K562 (cell line): ENCODE results near the gene CEP170. TPM values are rescaled to one million over a fixed set of nuclear protein-coding genes. Genes with fewer than 3 reads are reported as not detected.

ENCODE experiments used
- CHD7 ChIP-seq: fragments of 200-600 bp; sonication (generic); IDR thresholded peaks from one replicate; pipeline ENCODE4 v1.6.1; 2012; ENCODE audit warnings: mild to moderate bottlenecking, low read depth, low read length, inconsistent platforms
- FOSL1 ChIP-seq: fragments of 200-800 bp; sonication (Bioruptor generic); conservative IDR thresholded peaks from 2 replicates; pipeline ENCODE4 v1.6.1; 2016; ENCODE audit warnings: missing genetic modification characterization, missing compliant biosample characterization
- NR1H2 ChIP-seq: sonication (generic); formaldehyde crosslinking; IDR thresholded peaks from 2 replicates; pipeline ENCODE4 v1.4.0; 2020; ENCODE audit warnings: mild to moderate bottlenecking, missing genetic modification reagents
- NR2F6 ChIP-seq: fragments of 450-650 bp; formaldehyde crosslinking; IDR thresholded peaks from 2 replicates; pipeline ENCODE4 v1.4.0; 2020; ENCODE audit warnings: mild to moderate bottlenecking
- RBFOX2 ChIP-seq: fragments of 200-400 bp; formaldehyde crosslinking; IDR thresholded peaks from 2 replicates; pipeline ENCODE4 v1.6.1; 2017; ENCODE audit warnings: low read depth, mild to moderate bottlenecking, low read length, moderate library complexity
- RUNX1 ChIP-seq: sonication (generic); IDR thresholded peaks from 2 replicates; pipeline ENCODE4 v1.6.1; 2016; ENCODE audit warnings: antibody characterized with exemption, low read depth
- STAG1 ChIP-seq: sonication (generic); formaldehyde crosslinking; IDR thresholded peaks from 2 replicates; pipeline ENCODE4 v1.5.0; 2020; ENCODE audit warnings: missing genetic modification reagents, borderline replicate concordance
- TCF15 ChIP-seq: fragments of 250-450 bp; sonication (Bioruptor Pico); IDR thresholded peaks from 2 replicates; pipeline ENCODE4 v1.8.0; 2022; ENCODE audit warnings: moderate library complexity, mild to moderate bottlenecking, inconsistent platforms
- ZBTB12 ChIP-seq: fragments of 250-450 bp; sonication (Bioruptor Pico); IDR thresholded peaks from 2 replicates; pipeline ENCODE4 v1.4.0; 2020
- ZC3H8 ChIP-seq: fragments of 450-650 bp; IDR thresholded peaks from 2 replicates; pipeline ENCODE4 v1.6.1; 2017
- ZNF232 ChIP-seq: sonication (generic); formaldehyde crosslinking; IDR thresholded peaks from 2 replicates; pipeline ENCODE4 v1.8.0; 2022; ENCODE audit warnings: mild to moderate bottlenecking, missing genetic modification reagents
- ZNF586 ChIP-seq: fragments of 450-650 bp; formaldehyde crosslinking; conservative IDR thresholded peaks from 2 replicates; pipeline ENCODE4 v1.4.0; 2020; ENCODE audit warnings: mild to moderate bottlenecking, moderate library complexity
- polyA plus RNA-seq, 8 experiments: library from polyadenylated mRNA; depleted of rRNA in 4 of 8; stranded (reverse) in 5 of 8; unstranded in 3 of 8; fragments of >200 nt; fragmentation: Nextera tagmentation in 2 of 8; fragmentation: Illumina TruSeq in 1 of 8; extraction: Ambion mirVana in 2 of 8; extraction: Trizol in 1 of 8; gene quantifications; 2 replicates each; pipeline versions ENCODE4 v1.2.1 to v1.2.3, GENCODE V29; 2011 to 2014; ENCODE audit warnings: inconsistent platforms in 1 of 8, missing spikeins in 1 of 8
- total RNA-seq, 7 experiments: library from RNA; depleted of rRNA in 6 of 7; stranded (reverse); fragments of >200 nt in 6 of 7; fragmentation: Illumina TruSeq in 2 of 7; extraction: Trizol in 2 of 7; gene quantifications; 2 replicates each; pipeline versions ENCODE4 v1.2.1 to v1.2.3, GENCODE V29; 2011 to 2021; ENCODE audit warnings: low replicate concordance in 1 of 7
- TF ChIP-seq, protein P1 (sequence below): fragments of 450-650 bp; formaldehyde crosslinking; conservative IDR thresholded peaks from 2 replicates; pipeline ENCODE4 v1.4.0; 2022; ENCODE audit warnings: mild to moderate bottlenecking, missing genetic modification characterization

CEP170 gene
- total and polyA plus RNA-seq, 9 of the 15 experiments (the other 6 are each of a cell fraction or from before 2014, with no cell fraction given): 22.6 to 110 (median 68.5) TPM

- TF ChIP-seq CHD7 (no peak), FOSL1 (tag) (no peak), ZC3H8 (no peak), NR1H2 (CRISPR knock-in tag) (peak; percentile 29; the same call in 1 of the 2 replicates), RUNX1 (0 out of 2 replicates have a peak, but pooled peaks have one; percentile 17), NR2F6 (CRISPR knock-in tag) (no peak), STAG1 (CRISPR knock-in tag) (no peak), ZBTB12 (CRISPR knock-in tag) (peak; percentile 73), TCF15 (no peak; the same call in 1 of the 2 replicates), ZNF586 (CRISPR knock-in tag) (0 out of 2 replicates have a peak, but pooled peaks have one; percentile 35), ZNF232 (peak; percentile 58; the same call in 1 of the 2 replicates), RBFOX2 (peak; percentile 91)
- TF ChIP-seq, protein P1, sequence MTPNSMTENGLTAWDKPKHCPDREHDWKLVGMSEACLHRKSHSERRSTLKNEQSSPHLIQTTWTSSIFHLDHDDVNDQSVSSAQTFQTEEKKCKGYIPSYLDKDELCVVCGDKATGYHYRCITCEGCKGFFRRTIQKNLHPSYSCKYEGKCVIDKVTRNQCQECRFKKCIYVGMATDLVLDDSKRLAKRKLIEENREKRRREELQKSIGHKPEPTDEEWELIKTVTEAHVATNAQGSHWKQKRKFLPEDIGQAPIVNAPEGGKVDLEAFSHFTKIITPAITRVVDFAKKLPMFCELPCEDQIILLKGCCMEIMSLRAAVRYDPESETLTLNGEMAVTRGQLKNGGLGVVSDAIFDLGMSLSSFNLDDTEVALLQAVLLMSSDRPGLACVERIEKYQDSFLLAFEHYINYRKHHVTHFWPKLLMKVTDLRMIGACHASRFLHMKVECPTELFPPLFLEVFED: 0 out of 2 replicates have a peak, but pooled peaks have one; percentile 28
Observed at GRCh38 chr1:243254927-243255790, at the start of gene CEP170 (continued).
